C4-2B (cell line): ENCODE data around the gene RRN3.
"Not testable (repeated sequence)": the region's sequence is repeated elsewhere in the genome, so short reads cannot be mapped to it uniquely, and the experiment has no call there.

Source experiments
- H3K27ac ChIP-seq: fragments of 450-650 bp; 2 replicates; pipeline ENCODE4 v1.5.1; 2017
- ZFX ChIP-seq: fragments of 450-650 bp; IDR thresholded peaks from 2 replicates; pipeline ENCODE4 v1.6.1; 2017
- TF ChIP-seq, protein P1 (sequence below): fragments of 450-650 bp; conservative IDR thresholded peaks from 2 replicates; pipeline ENCODE4 v1.5.1; 2017; ENCODE audit warnings: mild to moderate bottlenecking

The RRN3 gene

GRCh38 chr16:15032547-15033308, 61.3 kb downstream of the RRN3 start:
- no peak overlapping the region for H3K27ac ChIP-seq
- TF ChIP-seq, protein P1, sequence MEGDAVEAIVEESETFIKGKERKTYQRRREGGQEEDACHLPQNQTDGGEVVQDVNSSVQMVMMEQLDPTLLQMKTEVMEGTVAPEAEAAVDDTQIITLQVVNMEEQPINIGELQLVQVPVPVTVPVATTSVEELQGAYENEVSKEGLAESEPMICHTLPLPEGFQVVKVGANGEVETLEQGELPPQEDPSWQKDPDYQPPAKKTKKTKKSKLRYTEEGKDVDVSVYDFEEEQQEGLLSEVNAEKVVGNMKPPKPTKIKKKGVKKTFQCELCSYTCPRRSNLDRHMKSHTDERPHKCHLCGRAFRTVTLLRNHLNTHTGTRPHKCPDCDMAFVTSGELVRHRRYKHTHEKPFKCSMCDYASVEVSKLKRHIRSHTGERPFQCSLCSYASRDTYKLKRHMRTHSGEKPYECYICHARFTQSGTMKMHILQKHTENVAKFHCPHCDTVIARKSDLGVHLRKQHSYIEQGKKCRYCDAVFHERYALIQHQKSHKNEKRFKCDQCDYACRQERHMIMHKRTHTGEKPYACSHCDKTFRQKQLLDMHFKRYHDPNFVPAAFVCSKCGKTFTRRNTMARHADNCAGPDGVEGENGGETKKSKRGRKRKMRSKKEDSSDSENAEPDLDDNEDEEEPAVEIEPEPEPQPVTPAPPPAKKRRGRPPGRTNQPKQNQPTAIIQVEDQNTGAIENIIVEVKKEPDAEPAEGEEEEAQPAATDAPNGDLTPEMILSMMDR, result no peak
- no peak for TF ChIP-seq ZFX

DNA sequence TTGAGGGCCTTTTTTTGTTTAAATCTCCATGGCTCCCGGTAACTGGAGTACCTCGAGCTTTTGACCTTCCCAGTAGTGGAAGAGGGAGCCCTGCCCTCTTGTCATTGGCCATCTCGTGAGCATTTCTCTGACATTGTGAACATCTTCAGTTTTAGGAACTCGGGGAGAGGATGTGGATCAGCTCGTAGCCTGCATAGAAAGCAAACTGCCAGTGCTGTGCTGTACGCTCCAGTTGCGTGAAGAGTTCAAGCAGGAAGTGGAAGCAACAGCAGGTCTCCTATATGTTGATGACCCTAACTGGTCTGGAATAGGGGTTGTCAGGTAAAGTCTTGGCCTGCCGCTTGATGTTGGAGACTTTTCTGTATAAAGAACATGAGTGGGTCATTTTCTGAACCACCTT, 62.5 kb downstream of the RRN3 start:
- no peak for TF ChIP-seq ZFX
- TF ChIP-seq, protein P1, result no peak
- no peak overlapping the region for H3K27ac ChIP-seq

DNA sequence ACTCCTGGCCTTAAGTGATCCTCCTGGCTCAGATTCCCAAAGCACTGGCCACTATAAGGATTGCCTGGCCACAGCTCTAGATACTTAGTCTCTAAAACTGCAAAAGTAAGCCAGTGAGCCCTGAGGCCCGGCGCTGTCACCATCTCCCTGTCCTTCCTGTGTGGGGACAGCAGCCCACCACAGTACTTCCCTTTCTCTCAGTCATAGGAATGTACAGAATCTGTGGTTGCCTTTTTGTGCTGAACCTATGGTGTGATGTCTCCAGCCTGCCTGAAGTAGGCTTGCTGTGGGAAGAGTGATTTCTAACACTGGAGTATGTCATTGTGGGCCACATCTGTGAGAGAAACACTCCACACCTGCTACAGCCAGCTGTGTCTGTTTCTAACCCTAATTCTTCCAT, 62.9 kb downstream of the RRN3 start:
- no peak overlapping the region for H3K27ac ChIP-seq
- TF ChIP-seq, protein P1, result no peak
- no peak for TF ChIP-seq ZFX

- not testable (repeated sequence) for H3K27ac ChIP-seq
Measured at GRCh38 chr16:15029749-15030148, 64.3 kb downstream of the RRN3 start.

DNA sequence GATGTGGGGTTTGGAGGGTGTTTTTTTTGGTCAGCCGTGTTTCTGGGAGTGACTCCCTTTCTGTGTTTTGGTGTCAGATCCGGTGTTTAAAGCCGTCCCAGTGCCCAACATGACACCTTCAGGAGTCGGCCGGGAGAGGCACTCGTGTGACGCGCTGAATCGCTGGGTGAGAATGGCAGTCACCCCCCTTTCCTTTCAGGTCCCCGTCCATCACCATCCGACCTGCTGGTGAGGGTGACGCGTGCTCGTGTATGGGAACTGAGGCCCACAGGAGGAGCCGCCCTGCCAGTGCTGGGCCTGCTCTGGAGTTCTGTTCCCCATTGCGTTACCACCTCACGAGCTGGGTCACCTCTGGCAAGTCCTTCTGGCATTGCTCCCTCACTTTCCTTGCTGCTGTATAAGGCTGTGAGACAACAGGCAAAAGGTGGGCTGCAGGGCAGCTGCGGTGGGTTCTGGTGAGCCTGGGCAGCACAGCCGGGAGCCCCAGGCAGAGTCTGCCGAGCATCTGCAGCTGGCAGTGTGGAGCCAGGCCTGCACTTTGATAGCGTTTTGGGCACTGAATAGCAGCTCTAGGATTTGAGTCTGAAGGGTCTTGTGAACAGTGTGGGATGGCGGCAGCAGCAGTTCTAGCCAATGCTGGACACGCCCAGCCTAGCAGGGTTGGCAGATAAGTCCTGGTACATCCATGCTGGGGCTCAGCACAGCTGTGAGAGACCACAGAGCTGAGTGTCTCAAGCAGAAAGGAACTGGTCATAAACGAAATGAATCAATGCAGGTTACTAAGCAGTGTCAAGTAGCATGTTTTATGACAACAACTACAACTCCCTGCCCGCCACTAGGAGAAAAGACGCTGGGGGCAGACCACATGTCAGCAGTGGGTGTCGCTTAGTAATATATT, 65.0 kb downstream of the RRN3 start:
- not testable (repeated sequence) for H3K27ac ChIP-seq

DNA sequence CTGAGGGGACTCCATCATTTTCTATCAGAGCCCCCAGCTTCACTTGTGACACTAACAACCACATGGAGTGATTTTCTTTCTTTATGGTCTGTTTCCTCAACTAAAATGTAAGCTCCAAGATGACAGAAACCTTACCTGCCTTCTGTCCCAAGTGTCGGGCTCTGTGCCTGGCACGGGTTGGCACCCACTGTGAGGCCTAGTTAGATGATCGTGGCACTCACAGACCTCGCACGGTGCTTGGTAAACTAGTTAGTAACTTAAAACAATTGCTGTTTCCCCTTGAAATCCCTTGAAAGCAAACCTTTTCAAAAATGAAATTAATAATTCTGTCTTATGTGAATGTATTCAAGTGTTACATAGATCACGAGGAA, 65.7 kb downstream of the RRN3 start:
- H3K27ac ChIP-seq, result not testable (repeated sequence)

DNA sequence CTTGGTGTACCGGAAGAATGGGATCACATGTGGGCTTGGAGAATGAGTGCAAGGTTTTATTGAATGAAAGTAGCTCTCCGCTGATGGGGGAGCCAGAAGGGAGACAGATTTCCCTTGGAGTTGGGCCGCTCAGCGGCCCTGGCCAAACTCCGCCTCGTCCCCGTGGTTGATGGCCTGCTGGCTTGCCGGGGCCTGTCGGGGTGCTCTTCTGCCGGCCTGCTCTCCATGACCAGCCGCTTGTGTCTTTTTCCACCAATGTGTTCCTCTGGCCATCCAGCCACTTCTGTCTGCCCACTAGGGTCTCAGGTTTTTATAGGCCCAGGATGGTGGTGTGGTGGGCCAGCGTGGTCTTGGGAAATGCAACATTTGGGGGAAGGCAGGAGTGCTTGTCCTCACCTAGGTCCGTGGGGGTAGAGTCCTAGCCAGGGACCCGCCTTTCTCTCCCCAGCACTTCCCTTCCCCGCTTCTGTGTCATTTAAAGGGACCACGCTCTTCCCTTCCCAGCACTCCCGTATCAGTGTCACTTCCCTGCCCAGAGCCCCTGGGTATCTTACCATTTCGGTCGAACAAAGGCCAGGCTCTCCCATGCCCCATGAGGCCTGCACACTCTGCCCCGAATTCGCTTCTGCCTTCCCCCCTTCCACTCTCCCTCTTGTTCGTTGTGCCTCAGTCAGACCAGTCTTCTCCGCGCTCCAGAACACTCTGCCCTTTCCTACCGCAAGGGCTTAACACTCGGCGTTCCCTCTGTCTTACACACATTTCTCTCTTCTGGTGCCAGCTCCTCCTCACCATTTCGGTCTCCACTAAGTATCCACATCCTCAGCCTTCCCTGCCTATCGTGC, 66.3 kb downstream of the RRN3 start:
- H3K27ac ChIP-seq, result not testable (repeated sequence)

GRCh38 chr16:15027051-15027450, 67.0 kb downstream of the RRN3 start:
- H3K27ac ChIP-seq, result not testable (repeated sequence)

- not testable (repeated sequence) for H3K27ac ChIP-seq
Measured at GRCh38 chr16:15025234-15025951, 68.7 kb downstream of the RRN3 start.

DNA sequence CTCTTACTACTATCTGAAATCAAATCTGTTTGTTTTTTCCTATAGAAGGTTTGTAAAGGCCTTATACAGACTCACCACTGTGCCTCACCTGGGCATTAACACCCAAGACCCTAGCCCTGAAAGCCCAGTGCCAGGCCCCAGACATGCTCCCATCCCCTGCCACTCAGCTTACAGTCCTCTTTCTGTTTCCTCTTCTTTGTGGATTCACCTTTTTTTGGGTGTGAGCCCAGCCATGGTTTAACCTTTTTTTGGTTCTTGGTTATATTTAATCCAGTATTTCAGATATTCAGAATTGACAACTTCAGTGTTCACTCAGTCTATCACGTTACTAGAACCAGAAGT, 69.2 kb downstream of the RRN3 start:
- H3K27ac ChIP-seq, result not testable (repeated sequence)

DNA sequence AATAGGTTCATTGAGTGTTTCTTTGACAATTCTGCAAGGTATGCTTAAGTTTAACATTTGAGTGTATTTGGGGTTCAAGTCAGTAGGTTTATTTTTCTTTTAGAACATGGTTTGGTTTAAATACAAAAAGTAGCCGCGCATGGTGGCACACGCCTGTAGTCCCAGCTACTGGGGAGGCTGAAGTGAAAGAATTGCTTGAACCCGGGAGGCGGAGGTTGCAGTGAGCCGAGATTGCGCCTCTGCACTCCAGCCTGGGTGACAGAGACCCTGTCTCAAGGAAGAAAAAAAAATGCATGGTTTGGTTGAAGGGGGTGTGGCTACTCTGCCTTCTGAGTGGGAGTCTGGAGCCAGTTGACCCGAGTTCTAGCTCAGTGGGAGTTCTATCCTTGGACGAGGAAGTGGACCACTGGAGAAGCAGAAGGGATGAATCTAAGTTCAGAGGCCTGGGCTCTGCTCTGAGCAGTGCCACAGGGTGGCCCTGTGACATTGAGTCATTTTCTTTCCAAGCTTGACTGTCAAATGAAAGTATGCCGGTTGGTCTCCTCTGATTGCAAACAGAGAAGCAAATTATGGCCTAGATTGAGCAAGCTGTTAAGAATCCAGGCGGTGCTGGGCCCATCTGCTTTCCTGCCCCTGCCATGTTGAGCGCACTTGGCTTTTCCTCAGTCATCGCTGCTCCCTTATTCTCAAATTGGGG, 70.5 kb downstream of the RRN3 start:
- H3K27ac ChIP-seq, result not testable (repeated sequence)
